Stomach (tissue), 4 donors: ENCODE results near the gene CXCL17.

Experiments
- POLR2A ChIP-seq, 4 donors: fragments of 450-650 bp; IDR thresholded peaks; one replicate each; pipeline ENCODE4 v1.6.1; 2016; ENCODE audit warnings: antibody characterized with exemption in 4 of 4, control low read depth in 2 of 4, mild to moderate bottlenecking in 1 of 4, moderate library complexity in 1 of 4
- TF ChIP-seq, protein P1 (sequence below), 7 experiments: fragments of 450-650 bp in 4 of 7; fragments of 200-600 bp in 3 of 7; sonication (generic) in 3 of 7; IDR thresholded peaks; one replicate each; pipeline ENCODE4 v1.5.1; 2016 to 2019; ENCODE audit warnings: antibody characterized with exemption in 7 of 7, control low read depth in 2 of 7, mild to moderate bottlenecking in 1 of 7

GRCh38 chr19:42466521-42467182 is 23.9 kb upstream of the CXCL17 start:
- TF ChIP-seq POLR2A (IDR thresholded peaks at IDR 0.05): no peak
- TF ChIP-seq, protein P1, sequence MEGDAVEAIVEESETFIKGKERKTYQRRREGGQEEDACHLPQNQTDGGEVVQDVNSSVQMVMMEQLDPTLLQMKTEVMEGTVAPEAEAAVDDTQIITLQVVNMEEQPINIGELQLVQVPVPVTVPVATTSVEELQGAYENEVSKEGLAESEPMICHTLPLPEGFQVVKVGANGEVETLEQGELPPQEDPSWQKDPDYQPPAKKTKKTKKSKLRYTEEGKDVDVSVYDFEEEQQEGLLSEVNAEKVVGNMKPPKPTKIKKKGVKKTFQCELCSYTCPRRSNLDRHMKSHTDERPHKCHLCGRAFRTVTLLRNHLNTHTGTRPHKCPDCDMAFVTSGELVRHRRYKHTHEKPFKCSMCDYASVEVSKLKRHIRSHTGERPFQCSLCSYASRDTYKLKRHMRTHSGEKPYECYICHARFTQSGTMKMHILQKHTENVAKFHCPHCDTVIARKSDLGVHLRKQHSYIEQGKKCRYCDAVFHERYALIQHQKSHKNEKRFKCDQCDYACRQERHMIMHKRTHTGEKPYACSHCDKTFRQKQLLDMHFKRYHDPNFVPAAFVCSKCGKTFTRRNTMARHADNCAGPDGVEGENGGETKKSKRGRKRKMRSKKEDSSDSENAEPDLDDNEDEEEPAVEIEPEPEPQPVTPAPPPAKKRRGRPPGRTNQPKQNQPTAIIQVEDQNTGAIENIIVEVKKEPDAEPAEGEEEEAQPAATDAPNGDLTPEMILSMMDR (IDR thresholded peaks at IDR 0.05): no peak
